ENCODE results near the gene RYR1.

GRCh38 chr19:38444026-38444425 lies 10.5 kb downstream of the RYR1 start:
- TF ChIP-seq CTCF (IDR thresholded peaks at IDR 0.05; ENCODE audit: poor library complexity) (no peak), EZH2 (IDR thresholded peaks at IDR 0.05; ENCODE audit: borderline replicate concordance) (no peak), EZH2phosphoT487 (IDR thresholded peaks at IDR 0.05; ENCODE audit: low read depth, severe bottlenecking, unreplicated experiment) (no peak)

Measured in hepatocyte (in vitro differentiated cells).